CD14-positive monocyte (primary cell): ENCODE measurements around the gene PPP1R3C. TPM values are rescaled to one million over a fixed set of nuclear protein-coding genes. Genes with fewer than 3 reads are reported as not detected.

Source experiments
- DNase-seq, 3 donors: peaks; one replicate each; pipeline ENCODE4 v3.0.0-alpha.2; 2011 to 2022
- H2AFZ ChIP-seq: 2 replicates; pipeline ENCODE4 v1.6.0; 2012; ENCODE audit warnings: mild to moderate bottlenecking, low read depth, low read length, inconsistent platforms; ENCODE audit not compliant: insufficient read depth, poor library complexity, severe bottlenecking
- H3K27ac ChIP-seq, 2 donors: 1 replicate in 1 of 2; 2 replicates in 1 of 2; pipeline ENCODE4 v1.5.1; 2012 to 2013; ENCODE audit warnings: low read length in 2 of 2, control low read depth in 1 of 2, inconsistent platforms in 1 of 2, low read depth in 1 of 2, mild to moderate bottlenecking in 1 of 2
- H3K27me3 ChIP-seq, 2 donors: one replicate each; pipeline versions ENCODE4 v1.6.0 to v1.6.1; 2011 to 2013; ENCODE audit warnings: low read length in 2 of 2; ENCODE audit not compliant: control insufficient read depth in 2 of 2, insufficient read depth in 2 of 2
- H3K36me3 ChIP-seq, 2 donors: replicated peaks in 1 of 2; 1 replicate in 1 of 2; 2 replicates in 1 of 2; pipeline versions ENCODE4 v1.5.1 to v1.6.1; 2012 to 2013; ENCODE audit warnings: low read length in 2 of 2, control low read depth in 1 of 2, inconsistent platforms in 1 of 2, mild to moderate bottlenecking in 1 of 2; ENCODE audit not compliant: insufficient read depth in 2 of 2, control insufficient read depth in 1 of 2
- H3K4me1 ChIP-seq, 2 donors: 1 replicate in 1 of 2; 2 replicates in 1 of 2; pipeline versions ENCODE4 v1.5.1 to v1.6.1; 2012 to 2013; ENCODE audit warnings: low read length in 2 of 2, control low read depth in 1 of 2, inconsistent platforms in 1 of 2, mild to moderate bottlenecking in 1 of 2, moderate library complexity in 1 of 2; ENCODE audit not compliant: insufficient read depth in 2 of 2, control insufficient read depth in 1 of 2
- H3K4me2 ChIP-seq: replicated peaks from 2 replicates; pipeline ENCODE3; 2012; ENCODE audit warnings: low read length, moderate library complexity, mild to moderate bottlenecking; ENCODE audit not compliant: poor library complexity, severe bottlenecking; ENCODE audit errors: extremely low read depth
- H3K4me3 ChIP-seq, 3 experiments: fragments of 200-600 bp in 1 of 3; sonication (generic) in 1 of 3; replicated peaks in 1 of 3; 1 replicate in 2 of 3; 2 replicates in 1 of 3; pipeline ENCODE4 v1.5.1; 2011 to 2013; ENCODE audit warnings: low read length in 3 of 3, mild to moderate bottlenecking in 3 of 3, control low read depth in 2 of 3, low read depth in 2 of 3, inconsistent platforms in 1 of 3, moderate library complexity in 1 of 3
- H3K79me2 ChIP-seq: 2 replicates; pipeline ENCODE4 v1.6.0; 2012; ENCODE audit warnings: mild to moderate bottlenecking, control low read depth, inconsistent platforms, low read length, moderate library complexity; ENCODE audit not compliant: insufficient read depth
- H3K9ac ChIP-seq: 2 replicates; pipeline ENCODE4 v1.6.0; 2017; ENCODE audit warnings: low read length, mild to moderate bottlenecking; ENCODE audit not compliant: insufficient read depth, poor library complexity, severe bottlenecking
- H3K9me3 ChIP-seq, 2 donors: replicated peaks in 1 of 2; 1 replicate in 1 of 2; 2 replicates in 1 of 2; pipeline versions ENCODE4 v1.5.1 to v1.6.1; 2012 to 2013; ENCODE audit warnings: low read length in 2 of 2, control low read depth in 1 of 2; ENCODE audit not compliant: control insufficient read depth in 1 of 2, insufficient read depth in 1 of 2
- H4K20me1 ChIP-seq: 2 replicates; pipeline ENCODE4 v1.6.0; 2012; ENCODE audit warnings: mild to moderate bottlenecking, low read length, control low read depth, moderate library complexity; ENCODE audit not compliant: insufficient read depth
- H3K27ac Mint-ChIP-seq, 7 donors: one replicate each; pipeline ENCODE4 v1.8.0; 2020; ENCODE audit warnings: mild to moderate bottlenecking in 7 of 7, mixed read lengths in 7 of 7, moderate library complexity in 6 of 7, inconsistent platforms in 2 of 7
- H3K27me3 Mint-ChIP-seq, 3 donors: one replicate each; pipeline ENCODE4 v1.8.0; 2021 to 2022; ENCODE audit warnings: low read depth in 3 of 3, mild to moderate bottlenecking in 3 of 3, mixed read lengths in 3 of 3, moderate library complexity in 3 of 3, inconsistent platforms in 1 of 3
- H3K36me3 Mint-ChIP-seq, 2 donors: one replicate each; pipeline ENCODE4 v1.8.0; 2020; ENCODE audit warnings: mixed read lengths in 2 of 2, inconsistent platforms in 1 of 2, mild to moderate bottlenecking in 1 of 2
- H3K4me1 Mint-ChIP-seq: one replicate; pipeline ENCODE4 v1.8.0; 2020; ENCODE audit warnings: mild to moderate bottlenecking, mixed read lengths
- H3K4me3 Mint-ChIP-seq, 2 donors: one replicate each; pipeline ENCODE4 v1.8.0; 2020; ENCODE audit warnings: mild to moderate bottlenecking in 2 of 2, mixed read lengths in 2 of 2, moderate library complexity in 1 of 2
- H3K9me3 Mint-ChIP-seq, 7 donors: one replicate each; pipeline ENCODE4 v1.8.0; 2020 to 2022; ENCODE audit warnings: mixed read lengths in 7 of 7, mild to moderate bottlenecking in 6 of 7, moderate library complexity in 6 of 7, inconsistent platforms in 2 of 7
- WGBS: methylation state at CpG from one replicate; pipeline ENCODE4 v1.1.5; 2013; ENCODE audit warnings: missing lambda C conversion rate; ENCODE audit not compliant: insufficient coverage; 5-methylcytosine and 5-hydroxymethylcytosine counted together
- intact Hi-C, 2 donors: fragments of 100-400 bp; cut with micrococcal nuclease; formaldehyde crosslinking; loops; one replicate each; pipeline versions ENCODE4 v1.15.0 to v1.15.1; 2023
- polyA plus RNA-seq, 3 donors: library from polyadenylated mRNA; depleted of rRNA in 1 of 3; unstranded in 2 of 3; stranded (reverse) in 1 of 3; fragments of 300-500 nt in 2 of 3; fragments of >200 nt in 1 of 3; fragmentation: Illumina TruSeq in 2 of 3; gene quantifications; 1 replicate in 2 of 3; 2 replicates in 1 of 3; pipeline ENCODE4 v1.2.3, GENCODE V29; 2012 to 2021
- TF ChIP-seq, protein P1 (sequence below): fragments of 200-600 bp; IDR thresholded peaks from one replicate; pipeline ENCODE4 v1.8.0; 2022; ENCODE audit warnings: antibody characterized with exemption, mild to moderate bottlenecking

Gene PPP1R3C
- polyA plus RNA-seq, 3 donors = not detected

DNA sequence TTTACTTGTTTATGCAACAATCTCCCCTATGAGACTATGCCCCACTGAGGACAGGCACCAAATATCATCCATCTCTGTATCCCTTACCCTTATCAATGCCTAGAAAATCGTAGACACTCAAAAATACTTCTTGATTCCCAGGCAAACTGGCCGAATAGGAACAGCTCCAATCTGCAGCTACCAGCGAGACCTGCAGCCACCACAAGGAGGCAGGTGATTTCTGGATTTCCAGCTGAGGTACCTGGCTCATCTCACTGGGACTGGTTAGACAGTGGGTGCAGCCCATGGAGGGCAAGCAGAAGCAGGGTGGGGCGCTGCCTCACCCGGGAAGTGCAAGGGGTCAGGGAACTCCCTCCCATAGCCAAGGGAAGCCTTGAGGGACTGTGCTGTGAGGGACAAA is 10.8 kb upstream of the PPP1R3C start:
- H3K4me1 Mint-ChIP-seq = no peaks in the 10 kb centered on the region
- no peak overlapping the region for H3K27ac Mint-ChIP-seq
- peaks cover 2 to 9% (median 6%) of the 10 kb centered on the region in 3 donors for H3K27me3 Mint-ChIP-seq
- Histone ChIP-seq H3K79me2 (no peaks in the 10 kb centered on the region), H3K36me3 (no peaks in the 10 kb centered on the region), H3K9me3 (no peaks in the 10 kb centered on the region), H3K9ac (no peak overlapping the region), H3K4me2 (no peak overlapping the region), H4K20me1 (no peaks in the 10 kb centered on the region), H2AFZ (no peak overlapping the region), H3K4me1 (no peaks in the 10 kb centered on the region), H3K27me3 (no peaks in the 10 kb centered on the region), H3K27ac (no peak overlapping the region), H3K4me3 (no peak overlapping the region)
- H3K9me3 Mint-ChIP-seq = peaks cover 0 to 5% (median 0%) of the 10 kb centered on the region in 7 donors
- TF ChIP-seq, protein P1, sequence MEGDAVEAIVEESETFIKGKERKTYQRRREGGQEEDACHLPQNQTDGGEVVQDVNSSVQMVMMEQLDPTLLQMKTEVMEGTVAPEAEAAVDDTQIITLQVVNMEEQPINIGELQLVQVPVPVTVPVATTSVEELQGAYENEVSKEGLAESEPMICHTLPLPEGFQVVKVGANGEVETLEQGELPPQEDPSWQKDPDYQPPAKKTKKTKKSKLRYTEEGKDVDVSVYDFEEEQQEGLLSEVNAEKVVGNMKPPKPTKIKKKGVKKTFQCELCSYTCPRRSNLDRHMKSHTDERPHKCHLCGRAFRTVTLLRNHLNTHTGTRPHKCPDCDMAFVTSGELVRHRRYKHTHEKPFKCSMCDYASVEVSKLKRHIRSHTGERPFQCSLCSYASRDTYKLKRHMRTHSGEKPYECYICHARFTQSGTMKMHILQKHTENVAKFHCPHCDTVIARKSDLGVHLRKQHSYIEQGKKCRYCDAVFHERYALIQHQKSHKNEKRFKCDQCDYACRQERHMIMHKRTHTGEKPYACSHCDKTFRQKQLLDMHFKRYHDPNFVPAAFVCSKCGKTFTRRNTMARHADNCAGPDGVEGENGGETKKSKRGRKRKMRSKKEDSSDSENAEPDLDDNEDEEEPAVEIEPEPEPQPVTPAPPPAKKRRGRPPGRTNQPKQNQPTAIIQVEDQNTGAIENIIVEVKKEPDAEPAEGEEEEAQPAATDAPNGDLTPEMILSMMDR = no peak
- intact Hi-C loops = no loop called here
- DNase-seq = no peak
- H3K36me3 Mint-ChIP-seq = no peaks in the 10 kb centered on the region
- 89% methylated on average over 5 of the region's 5 CpGs for WGBS
- H3K4me3 Mint-ChIP-seq = no peak overlapping the region

DNA sequence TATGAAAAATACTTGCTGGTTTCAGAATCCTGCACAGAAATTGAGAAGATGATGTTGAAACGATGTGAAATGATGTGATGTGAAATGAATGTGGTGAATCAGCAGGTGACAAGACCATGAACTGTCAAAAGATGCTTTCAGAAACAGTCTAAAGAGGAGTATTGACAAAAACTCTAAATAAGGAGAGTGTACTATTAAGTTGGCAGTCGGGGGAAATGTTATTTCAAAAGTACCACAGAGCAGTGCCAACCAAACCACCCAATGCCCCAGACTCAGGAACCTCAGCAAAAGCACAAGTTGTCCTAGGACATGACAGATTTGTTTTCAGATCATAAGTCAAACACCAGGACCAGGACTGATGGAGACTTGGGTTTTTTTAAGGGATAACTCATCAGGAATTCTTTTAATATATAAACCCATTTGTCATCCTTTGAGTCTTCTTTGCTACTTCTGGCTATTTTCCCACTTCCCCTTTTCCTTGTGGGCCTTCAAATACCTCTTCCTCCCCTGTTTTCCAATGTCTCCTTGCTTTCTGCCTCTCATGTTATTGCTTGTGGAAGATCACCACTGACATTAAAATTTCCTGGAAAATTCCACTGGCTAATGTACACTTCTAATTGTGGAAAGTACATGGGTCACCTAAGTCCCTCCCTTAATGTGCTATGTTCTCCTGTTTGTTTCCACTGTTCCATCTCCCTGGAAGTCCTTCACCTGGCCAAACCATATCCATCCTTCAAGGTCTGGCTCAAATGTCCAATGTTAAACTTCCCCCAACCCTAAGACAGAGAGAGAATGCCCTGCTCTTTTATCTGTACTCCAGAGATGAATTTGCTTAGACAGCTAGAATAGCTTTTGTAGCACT is 10.2 kb upstream of the PPP1R3C start:
- no peaks in the 10 kb centered on the region for H3K36me3 Mint-ChIP-seq
- H3K27me3 Mint-ChIP-seq = peaks cover 2 to 9% (median 6%) of the 10 kb centered on the region in 3 donors

More for the DNA sequence above, 10.2 kb upstream of the PPP1R3C start:
- TF ChIP-seq, protein P1 = no peak
- no peak for DNase-seq
- Histone ChIP-seq H3K36me3 (no peaks in the 10 kb centered on the region), H3K4me1 (no peaks in the 10 kb centered on the region), H3K4me2 (no peak overlapping the region), H3K9ac (no peak overlapping the region), H3K4me3 (no peak overlapping the region), H3K27me3 (no peaks in the 10 kb centered on the region), H3K9me3 (no peaks in the 10 kb centered on the region), H2AFZ (no peak overlapping the region), H3K79me2 (no peaks in the 10 kb centered on the region), H3K27ac (no peak overlapping the region), H4K20me1 (no peaks in the 10 kb centered on the region)
- H3K9me3 Mint-ChIP-seq = peaks cover 0 to 5% (median 0%) of the 10 kb centered on the region in 7 donors
- H3K4me3 Mint-ChIP-seq = no peak overlapping the region
- intact Hi-C loops = no loop called here
- no peak overlapping the region for H3K27ac Mint-ChIP-seq
- no peaks in the 10 kb centered on the region for H3K4me1 Mint-ChIP-seq
- WGBS = 86% methylated on average over 1 of the region's 2 CpGs
